NCI-H2081 (cell line): Measurements from ENCODE around the gene SIGLEC5.

ENCODE experiments used
- DNase-seq, 2 experiments: peaks; one replicate each; lab custom pipeline; 2025; lab: John Stamatoyannopoulos, UW

Gene SIGLEC5

GRCh38 chr19:51628153-51628939, 1.9 kb downstream of the SIGLEC5 start:
- DNase-seq, result no peak

- no peak for DNase-seq
Observed at GRCh38 chr19:51627491-51628138, 2.6 kb downstream of the SIGLEC5 start.

- DNase-seq, result no peak
Observed at GRCh38 chr19:51626675-51627074, 3.5 kb downstream of the SIGLEC5 start.

- DNase-seq, result no peak
Observed at GRCh38 chr19:51621178-51621577, 9.0 kb downstream of the SIGLEC5 start.

- no peak for DNase-seq
Observed at GRCh38 chr19:51615991-51616390, 14.2 kb downstream of the SIGLEC5 start.

GRCh38 chr19:51614789-51615188, 15.4 kb downstream of the SIGLEC5 start:
- DNase-seq, result no peak

GRCh38 chr19:51610576-51610975, 19.6 kb downstream of the SIGLEC5 start:
- no peak for DNase-seq

- DNase-seq, result no peak
Observed at GRCh38 chr19:51607920-51608562, 22.2 kb downstream of the SIGLEC5 start.

- DNase-seq, result no peak
Observed at GRCh38 chr19:51607077-51607476, 23.1 kb downstream of the SIGLEC5 start.

GRCh38 chr19:51602189-51602854, 27.9 kb downstream of the SIGLEC5 start:
- DNase-seq, result no peak

GRCh38 chr19:51600940-51601580, 29.1 kb downstream of the SIGLEC5 start:
- DNase-seq, result no peak

- DNase-seq, result no peak
Observed at GRCh38 chr19:51599084-51599483, 31.1 kb downstream of the SIGLEC5 start.

GRCh38 chr19:51598159-51598915, 31.9 kb downstream of the SIGLEC5 start:
- DNase-seq, result no peak

GRCh38 chr19:51595190-51596175, 34.7 kb downstream of the SIGLEC5 start:
- DNase-seq, result no peak

- DNase-seq, result no peak
Observed at GRCh38 chr19:51594774-51595109, 35.5 kb downstream of the SIGLEC5 start.

- peak; percentile 90 to 96 for DNase-seq
Observed at GRCh38 chr19:51593969-51594773, 36.0 kb downstream of the SIGLEC5 start.

GRCh38 chr19:51593138-51593890, 36.9 kb downstream of the SIGLEC5 start:
- no peak for DNase-seq

- no peak for DNase-seq
Observed at GRCh38 chr19:51592521-51592920, 37.7 kb downstream of the SIGLEC5 start.

GRCh38 chr19:51590441-51590840, 39.8 kb downstream of the SIGLEC5 start:
- no peak for DNase-seq
